A549 (cell line): ENCODE data around the gene FIBCD1. TPM values are rescaled to one million over a fixed set of nuclear protein-coding genes. Genes with fewer than 3 reads are reported as not detected.

Experiments
- ATAC-seq, 2 experiments: fragments of 200-7000 bp in 1 of 2; fragments of >200 bp in 1 of 2; cut with Nextera tagmentation in 1 of 2; cut with Tn5 transposase in 1 of 2; 3 replicates each; pipeline versions ENCODE4 v1.8.0 to v1.9.1; 2018 to 2020; ENCODE audit warnings: mild to moderate bottlenecking in 1 of 2, moderate library complexity in 1 of 2
- CTCF ChIA-PET: fragments of 300-600 bp; sonication (Branson Sonifier 250); formaldehyde crosslinking; extraction: SDS; loops from one replicate; lab custom pipeline; 2021; ENCODE audit warnings: antibody characterized with exemption, inconsistent platforms; lab: Yijun Ruan, JAX
- POLR2A ChIA-PET: fragments of 350-600 bp; formaldehyde crosslinking; extraction: SDS; loops from one replicate; lab custom pipeline; 2021; ENCODE audit warnings: antibody characterized with exemption, inconsistent platforms; lab: Yijun Ruan, JAX
- DNase-seq, 2 experiments: peaks; one replicate each; pipeline versions ENCODE4 v3.0.0 to v3.0.0-alpha.2; 2011 to 2016; ENCODE audit warnings: low read depth in 1 of 2, low spot score in 1 of 2
- FAIRE-seq: peaks from 2 replicates; lab custom pipeline; 2011; peaks lifted over from hg19 to GRCh38; lab: Jason Lieb, UNC
- H3K27ac ChIP-seq, 2 experiments: fragments of >200 bp; sonication (Bioruptor Twin); formaldehyde crosslinking; 3 replicates each; pipeline ENCODE4 v1.5.1; 2016 to 2017
- H3K4me1 ChIP-seq: fragments of >200 bp; sonication (Bioruptor Twin); formaldehyde crosslinking; 3 replicates; pipeline ENCODE4 v1.6.1; 2016
- H3K4me2 ChIP-seq: fragments of >200 bp; sonication (Bioruptor Twin); formaldehyde crosslinking; 3 replicates; pipeline ENCODE4 v1.6.1; 2016
- H3K4me3 ChIP-seq: fragments of >200 bp; sonication (Bioruptor Twin); formaldehyde crosslinking; 3 replicates; pipeline ENCODE4 v1.5.1; 2016
- H3K9me3 ChIP-seq: fragments of >200 bp; sonication (Bioruptor Twin); formaldehyde crosslinking; 3 replicates; pipeline ENCODE4 v1.6.1; 2016
- ATOH8 ChIP-seq: fragments of 250-450 bp; sonication (Bioruptor Pico); IDR thresholded peaks from 2 replicates; pipeline ENCODE4 v1.5.0; 2020; ENCODE audit warnings: low read depth, mild to moderate bottlenecking, moderate library complexity
- BCL3 ChIP-seq: fragments of >200 bp; sonication (Bioruptor Twin); formaldehyde crosslinking; IDR thresholded peaks from 3 replicates; pipeline ENCODE4 v1.6.1; 2016
- CHD2 ChIP-seq: fragments of 150-350 bp; IDR thresholded peaks from 2 replicates; pipeline ENCODE4 v1.6.1; 2014; ENCODE audit warnings: low read length; ENCODE audit not compliant: partially characterized antibody
- CHD4 ChIP-seq: fragments of 200-600 bp; sonication (generic); IDR thresholded peaks from 2 replicates; pipeline ENCODE4 v1.6.1; 2016; ENCODE audit warnings: antibody characterized with exemption, mild to moderate bottlenecking, borderline replicate concordance
- EHF ChIP-seq: fragments of 250-450 bp; sonication (Bioruptor Pico); IDR thresholded peaks from 2 replicates; pipeline ENCODE4 v1.5.0; 2020; ENCODE audit warnings: mild to moderate bottlenecking
- HDAC2 ChIP-seq: fragments of 200-600 bp; sonication (generic); IDR thresholded peaks from 2 replicates; pipeline ENCODE4 v1.6.1; 2016
- HMGXB4 ChIP-seq: fragments of 250-450 bp; sonication (Bioruptor Pico); IDR thresholded peaks from 2 replicates; pipeline ENCODE4 v1.5.0; 2021; ENCODE audit warnings: mild to moderate bottlenecking, moderate library complexity, borderline replicate concordance
- HOXB5 ChIP-seq: fragments of 250-450 bp; sonication (Bioruptor Pico); IDR thresholded peaks from 2 replicates; pipeline ENCODE4 v1.5.0; 2020; ENCODE audit warnings: mild to moderate bottlenecking, moderate library complexity
- MAFK ChIP-seq: fragments of 450-650 bp; IDR thresholded peaks from 2 replicates; pipeline ENCODE4 v1.6.1; 2014; ENCODE audit not compliant: partially characterized antibody
- MAX ChIP-seq: IDR thresholded peaks from 2 replicates; pipeline ENCODE4 v1.6.1; 2012
- MYC ChIP-seq: IDR thresholded peaks from 2 replicates; pipeline ENCODE4 v1.6.1; 2012; ENCODE audit warnings: mild to moderate bottlenecking, inconsistent platforms, low read length, improper control_type of control experiment, borderline replicate concordance
- NFE2L2 ChIP-seq: fragments of 150-350 bp; conservative IDR thresholded peaks from 2 replicates; pipeline ENCODE4 v1.6.1; 2014; ENCODE audit warnings: low read length
- PHF8 ChIP-seq: fragments of 200-600 bp; sonication (generic); IDR thresholded peaks from 2 replicates; pipeline ENCODE4 v1.6.1; 2016; ENCODE audit warnings: low read depth, mild to moderate bottlenecking, antibody characterized with exemption, moderate library complexity, borderline replicate concordance
- RARB ChIP-seq: fragments of 250-450 bp; sonication (Bioruptor Pico); IDR thresholded peaks from 2 replicates; pipeline ENCODE4 v1.8.0; 2021; ENCODE audit warnings: mild to moderate bottlenecking, moderate library complexity
- REST ChIP-seq: fragments of 200-600 bp; sonication (generic); IDR thresholded peaks from 2 replicates; pipeline ENCODE4 v1.6.1; 2016; ENCODE audit warnings: antibody characterized with exemption, mild to moderate bottlenecking, moderate library complexity
- SMC3 ChIP-seq: fragments of >200 bp; sonication (Bioruptor Twin); formaldehyde crosslinking; IDR thresholded peaks from 3 replicates; pipeline ENCODE4 v1.6.1; 2018; ENCODE audit warnings: inconsistent platforms
- SREBF2 ChIP-seq: fragments of 450-650 bp; IDR thresholded peaks from 2 replicates; pipeline ENCODE4 v1.6.1; 2014; ENCODE audit warnings: mild to moderate bottlenecking, moderate library complexity
- TFCP2L1 ChIP-seq: fragments of 250-450 bp; sonication (Bioruptor Pico); IDR thresholded peaks from 2 replicates; pipeline ENCODE4 v1.5.0; 2021; ENCODE audit warnings: mild to moderate bottlenecking
- ZSCAN20 ChIP-seq: fragments of 250-450 bp; sonication (Bioruptor Pico); IDR thresholded peaks from 2 replicates; pipeline ENCODE4 v1.8.0; 2022; ENCODE audit warnings: mild to moderate bottlenecking, moderate library complexity
- WGBS: methylation state at CpG from one replicate; pipeline ENCODE4 v1.1.6; 2017; ENCODE audit errors: missing lambda C conversion rate; 5-methylcytosine and 5-hydroxymethylcytosine counted together
- polyA plus RNA-seq, 4 experiments: library from polyadenylated mRNA; depleted of rRNA in 3 of 4; stranded (reverse); fragments of >200 nt; fragmentation: RNase III in 1 of 4; extraction: RNeasy Plus Mini Kit Qiagen cat#74134 plus additional on column Dnase treatment in 1 of 4; gene quantifications; 2 replicates in 3 of 4; 3 replicates in 1 of 4; pipeline ENCODE4 v1.2.3, GENCODE V29; 2011 to 2017

Gene FIBCD1
- polyA plus RNA-seq, 2 of the 4 experiments (the other 2 are of a cell fraction) = 4.8 to 4.9 TPM

- Histone ChIP-seq H3K4me3 (no peak overlapping the region), H3K27ac (no peak overlapping the region), H3K4me2 (no peak overlapping the region), H3K4me1 (no peaks in the 10 kb centered on the region), H3K9me3 (no peaks in the 10 kb centered on the region)
- WGBS = 48% methylated on average over 8 of the region's 16 CpGs
- TF ChIP-seq PHF8 (no peak), TFCP2L1 (CRISPR knock-in tag) (no peak), MYC (no peak), CHD2 (no peak), NFE2L2 (no peak), HOXB5 (CRISPR knock-in tag) (no peak), REST (no peak), ZSCAN20 (CRISPR knock-in tag) (no peak), ATOH8 (no peak), HDAC2 (no peak), MAFK (no peak), BCL3 (no peak), EHF (CRISPR knock-in tag) (no peak), HMGXB4 (no peak), SMC3 (no peak), RARB (CRISPR knock-in tag) (no peak)
- ATAC-seq (peak in 1 of 2 experiments; percentile 2; a peak in 1 of 6 replicates), FAIRE-seq (no peak), DNase-seq (no peak)
- CTCF ChIA-PET = interaction anchor here (1.8 to 3.5 kb wide), 3 partner anchors 8 to 100 kb away, joined by 6 to 16 read pairs (median 6); no protein-coding TSS in a partner anchor
- POLR2A ChIA-PET = no interaction called here
Observed at GRCh38 chr9:130897105-130897751, 41.8 kb downstream of the FIBCD1 start.

GRCh38 chr9:130896233-130897014, 42.6 kb downstream of the FIBCD1 start, which contains the start of gene QRFP:
QRFP (minus strand) TSS chr9:130896812; CDS start chr9:130893838, 2,974 bp downstream.
- ATAC-seq = no peak
- Histone ChIP-seq H3K4me2 (no peak within 1 kb of the TSS), H3K27ac (no peak within 1 kb of the TSS), H3K4me1 (no peaks in the 10 kb centered on the region), H3K4me3 (no peak within 1 kb of the TSS), H3K9me3 (no peaks in the 10 kb centered on the region)
- no peak for FAIRE-seq
- TF ChIP-seq SREBF2 (no peak), CHD4 (no peak), MAX (no peak)
- WGBS = 76% methylated on average over 19 of the region's 27 CpGs
- ChIA-PET POLR2A (no interaction called here), CTCF (interaction anchor here (1.2 to 3.5 kb wide), 4 partner anchors 9 to 101 kb away, joined by 3 to 16 read pairs (median 6); no protein-coding TSS in a partner anchor)
- no peak for DNase-seq
